HUES6 (cell line): ENCODE measurements around the gene ABTB2.

ENCODE experiments used
- H3K27ac ChIP-seq: 2 replicates; pipeline ENCODE4 v1.7.0; 2013; ENCODE audit warnings: low read depth, mild to moderate bottlenecking, low read length, inconsistent platforms
- H3K27me3 ChIP-seq: 2 replicates; pipeline ENCODE4 v1.6.1; 2013; ENCODE audit warnings: low read length; ENCODE audit not compliant: control insufficient read depth, insufficient read depth
- H3K36me3 ChIP-seq: 2 replicates; pipeline ENCODE4 v1.6.1; 2013; ENCODE audit warnings: low read length; ENCODE audit not compliant: control insufficient read depth, insufficient read depth
- H3K4me1 ChIP-seq: 2 replicates; pipeline ENCODE4 v1.6.1; 2013; ENCODE audit warnings: low read length; ENCODE audit not compliant: control insufficient read depth, insufficient read depth
- H3K4me3 ChIP-seq: 2 replicates; pipeline ENCODE4 v1.5.1; 2013; ENCODE audit warnings: low read depth, low read length
- H3K9ac ChIP-seq: one replicate; pipeline ENCODE4 v1.6.1; 2013; ENCODE audit warnings: mild to moderate bottlenecking, low read length
- H3K9me3 ChIP-seq: 2 replicates; pipeline ENCODE4 v1.6.1; 2013; ENCODE audit warnings: low read depth, low read length; ENCODE audit not compliant: control insufficient read depth, insufficient read depth

The ABTB2 gene

GRCh38 chr11:34151916-34152845, 205.6 kb downstream of the ABTB2 start:
- Histone ChIP-seq H3K27ac (no peak overlapping the region), H3K4me3 (no peak overlapping the region), H3K27me3 (no peaks in the 10 kb centered on the region), H3K9ac (no peak overlapping the region), H3K36me3 (peaks cover 84% of the 10 kb centered on the region), H3K4me1 (peaks cover 4% of the 10 kb centered on the region; the same call in 1 of the 2 replicates), H3K9me3 (no peaks in the 10 kb centered on the region)

GRCh38 chr11:34151166-34151565, 206.6 kb downstream of the ABTB2 start:
- Histone ChIP-seq H3K36me3 (peaks cover 93% of the 10 kb centered on the region), H3K27me3 (no peaks in the 10 kb centered on the region)

GRCh38 chr11:34150494-34151151, 207.2 kb downstream of the ABTB2 start:
- Histone ChIP-seq H3K4me3 (no peak overlapping the region), H3K36me3 (peaks cover 93% of the 10 kb centered on the region), H3K27me3 (no peaks in the 10 kb centered on the region), H3K9ac (no peak overlapping the region), H3K27ac (no peak overlapping the region), H3K9me3 (no peaks in the 10 kb centered on the region), H3K4me1 (peaks cover 4% of the 10 kb centered on the region; the same call in 1 of the 2 replicates)

More at GRCh38 chr11:34151166-34151565, 206.6 kb downstream of the ABTB2 start:
- peaks cover 4% of the 10 kb centered on the region; the same call in 1 of the 2 replicates for H3K4me1 ChIP-seq
- no peaks in the 10 kb centered on the region for H3K9me3 ChIP-seq
- H3K4me3 ChIP-seq: no peak overlapping the region
- no peak overlapping the region for H3K27ac ChIP-seq
- no peak overlapping the region for H3K9ac ChIP-seq

GRCh38 chr11:34149786-34150185, 208.0 kb downstream of the ABTB2 start:
- Histone ChIP-seq H3K9me3 (no peaks in the 10 kb centered on the region), H3K4me3 (no peak overlapping the region), H3K27ac (no peak overlapping the region), H3K36me3 (peaks cover 95% of the 10 kb centered on the region), H3K9ac (no peak overlapping the region), H3K4me1 (peaks cover 4% of the 10 kb centered on the region; the same call in 1 of the 2 replicates), H3K27me3 (no peaks in the 10 kb centered on the region)

- peaks cover 4% of the 10 kb centered on the region; the same call in 1 of the 2 replicates for H3K4me1 ChIP-seq
- no peak overlapping the region for H3K4me3 ChIP-seq
- H3K27me3 ChIP-seq: no peaks in the 10 kb centered on the region
- no peaks in the 10 kb centered on the region for H3K9me3 ChIP-seq
- no peak overlapping the region for H3K27ac ChIP-seq
- H3K36me3 ChIP-seq: peaks cover 95% of the 10 kb centered on the region
- no peak overlapping the region for H3K9ac ChIP-seq
Measured at GRCh38 chr11:34149274-34149673, 208.5 kb downstream of the ABTB2 start.

GRCh38 chr11:34148504-34149165, 209.2 kb downstream of the ABTB2 start:
- peaks cover 4% of the 10 kb centered on the region; the same call in 1 of the 2 replicates for H3K4me1 ChIP-seq

GRCh38 chr11:34147581-34147980, 210.2 kb downstream of the ABTB2 start:
- Histone ChIP-seq H3K9ac (no peak overlapping the region), H3K9me3 (no peaks in the 10 kb centered on the region), H3K4me3 (no peak overlapping the region), H3K4me1 (peaks cover 4% of the 10 kb centered on the region; the same call in 1 of the 2 replicates), H3K27me3 (no peaks in the 10 kb centered on the region), H3K36me3 (peaks cover 95% of the 10 kb centered on the region), H3K27ac (no peak overlapping the region)

More at GRCh38 chr11:34148504-34149165, 209.2 kb downstream of the ABTB2 start:
- Histone ChIP-seq H3K27ac (no peak overlapping the region), H3K27me3 (no peaks in the 10 kb centered on the region), H3K9ac (peak overlapping the region; percentile 17), H3K9me3 (no peaks in the 10 kb centered on the region), H3K36me3 (peaks cover 94% of the 10 kb centered on the region), H3K4me3 (no peak overlapping the region)

GRCh38 chr11:34146866-34147265, 210.9 kb downstream of the ABTB2 start:
- no peak overlapping the region for H3K9ac ChIP-seq
- H3K9me3 ChIP-seq: no peaks in the 10 kb centered on the region
- H3K36me3 ChIP-seq: peaks cover 95% of the 10 kb centered on the region
- H3K4me1 ChIP-seq: peaks cover 4% of the 10 kb centered on the region; the same call in 1 of the 2 replicates
- H3K4me3 ChIP-seq: no peak overlapping the region
- no peaks in the 10 kb centered on the region for H3K27me3 ChIP-seq
- no peak overlapping the region for H3K27ac ChIP-seq

GRCh38 chr11:34146411-34146810, 211.4 kb downstream of the ABTB2 start:
- Histone ChIP-seq H3K9me3 (no peaks in the 10 kb centered on the region), H3K4me1 (peaks cover 4% of the 10 kb centered on the region; the same call in 1 of the 2 replicates), H3K4me3 (no peak overlapping the region), H3K27ac (no peak overlapping the region), H3K36me3 (peaks cover 97% of the 10 kb centered on the region), H3K27me3 (no peaks in the 10 kb centered on the region), H3K9ac (no peak overlapping the region)

GRCh38 chr11:34145847-34146381, 211.9 kb downstream of the ABTB2 start:
- H3K27ac ChIP-seq: no peak overlapping the region
- H3K9ac ChIP-seq: no peak overlapping the region
- peaks cover 4% of the 10 kb centered on the region; the same call in 1 of the 2 replicates for H3K4me1 ChIP-seq
- H3K27me3 ChIP-seq: no peaks in the 10 kb centered on the region
- no peak overlapping the region for H3K4me3 ChIP-seq
- H3K36me3 ChIP-seq: peaks cover 97% of the 10 kb centered on the region
- H3K9me3 ChIP-seq: no peaks in the 10 kb centered on the region
